B cell (primary cell): ENCODE data around the gene FAM161B. TPM values are rescaled to one million over a fixed set of nuclear protein-coding genes. Genes with fewer than 3 reads are reported as not detected.

ENCODE experiments used
- ATAC-seq: fragments of 200-7000 bp; cut with Tn5 transposase; one replicate; pipeline ENCODE4 v1.10.0; 2021; ENCODE audit warnings: low read depth, mild to moderate bottlenecking, moderate number of reproducible peaks, moderate library complexity
- CTCF ChIA-PET: fragments of 350-600 bp; sonication (Branson Sonifier 250); formaldehyde crosslinking; loops from one replicate; lab custom pipeline; 2021; ENCODE audit warnings: antibody characterized with exemption, inconsistent platforms; lab: Charles Lee
- POLR2A ChIA-PET: fragments of 350-600 bp; sonication (Branson Sonifier 250); formaldehyde crosslinking; loops from one replicate; lab custom pipeline; 2021; ENCODE audit warnings: antibody characterized with exemption; lab: Charles Lee
- DNase-seq: peaks from one replicate; pipeline ENCODE4 v3.0.0; 2013
- H2AFZ ChIP-seq: 2 replicates; pipeline ENCODE4 v1.6.1; 2012; ENCODE audit warnings: mild to moderate bottlenecking, low read depth, low read length; ENCODE audit not compliant: insufficient read depth, poor library complexity, severe bottlenecking
- H3K27ac ChIP-seq, 2 donors: 1 replicate in 1 of 2; 2 replicates in 1 of 2; pipeline ENCODE4 v1.5.1; 2012 to 2013; ENCODE audit warnings: low read length in 2 of 2, mild to moderate bottlenecking in 2 of 2, moderate library complexity in 1 of 2
- H3K27me3 ChIP-seq, 4 experiments: fragments of 200-600 bp in 1 of 4; sonication (generic) in 1 of 4; replicated peaks in 1 of 4; 1 replicate in 2 of 4; 2 replicates in 2 of 4; pipeline versions ENCODE4 v1.6.1 to v1.7.0; 2013 to 2016; ENCODE audit warnings: low read length in 3 of 4, mild to moderate bottlenecking in 2 of 4, mixed read lengths in 1 of 4, moderate library complexity in 1 of 4; ENCODE audit not compliant: insufficient read depth in 4 of 4, control insufficient read depth in 3 of 4; ENCODE audit errors: control extremely low read depth in 1 of 4
- H3K36me3 ChIP-seq, 2 experiments: replicated peaks in 1 of 2; 1 replicate in 1 of 2; 2 replicates in 1 of 2; pipeline versions ENCODE4 v1.6.1 to v1.7.1; 2013; ENCODE audit warnings: low read length in 1 of 2; ENCODE audit not compliant: insufficient read depth in 2 of 2, control insufficient read depth in 1 of 2; ENCODE audit errors: control extremely low read depth in 1 of 2, extremely low read depth in 1 of 2
- H3K4me1 ChIP-seq, 2 donors: fragments of 200-600 bp in 1 of 2; sonication (generic) in 1 of 2; 1 replicate in 1 of 2; 2 replicates in 1 of 2; pipeline versions ENCODE4 v1.5.1 to v1.6.1; 2013 to 2017; ENCODE audit warnings: low read length in 2 of 2; ENCODE audit not compliant: control insufficient read depth in 2 of 2, insufficient read depth in 2 of 2
- H3K4me2 ChIP-seq: replicated peaks from 2 replicates; pipeline ENCODE3; 2012; ENCODE audit warnings: mild to moderate bottlenecking, low read depth, low read length; ENCODE audit not compliant: poor library complexity, severe bottlenecking
- H3K4me3 ChIP-seq, 5 experiments: fragments of 200-600 bp in 1 of 5; sonication (generic) in 1 of 5; 1 replicate in 3 of 5; 2 replicates in 2 of 5; pipeline versions ENCODE4 v1.5.1 to v1.7.0; 2011 to 2016; ENCODE audit warnings: low read length in 4 of 5, mild to moderate bottlenecking in 4 of 5, low read depth in 2 of 5, control low read depth in 1 of 5, moderate library complexity in 1 of 5; ENCODE audit not compliant: insufficient read depth in 1 of 5; ENCODE audit errors: control extremely low read depth in 1 of 5, extremely low read depth in 1 of 5
- H3K79me2 ChIP-seq: fragments of 200-600 bp; sonication (generic); one replicate; pipeline ENCODE4 v1.6.0; 2016; ENCODE audit warnings: low read length; ENCODE audit not compliant: control insufficient read depth, insufficient read depth
- H3K9ac ChIP-seq: fragments of 200-600 bp; sonication (generic); 2 replicates; pipeline ENCODE4 v1.6.1; 2017; ENCODE audit warnings: mild to moderate bottlenecking, low read length, moderate library complexity
- H3K9me3 ChIP-seq, 3 donors: one replicate each; pipeline versions ENCODE4 v1.6.1 to v1.7.1; 2013; ENCODE audit warnings: low read length in 2 of 3; ENCODE audit not compliant: control insufficient read depth in 2 of 3, insufficient read depth in 1 of 3; ENCODE audit errors: control extremely low read depth in 1 of 3
- H4K20me1 ChIP-seq: 2 replicates; pipeline ENCODE4 v1.6.0; 2012; ENCODE audit warnings: mild to moderate bottlenecking, low read length; ENCODE audit not compliant: insufficient read depth, control insufficient read depth, poor library complexity, severe bottlenecking
- H3K27ac Mint-ChIP-seq: one replicate; pipeline ENCODE4 v1.8.0; 2021; ENCODE audit warnings: mixed read lengths
- H3K27me3 Mint-ChIP-seq: one replicate; pipeline ENCODE4 v1.8.0; 2021; ENCODE audit warnings: mixed read lengths
- H3K4me1 Mint-ChIP-seq: one replicate; pipeline ENCODE4 v1.8.0; 2021; ENCODE audit warnings: mixed read lengths
- H3K4me3 Mint-ChIP-seq: one replicate; pipeline ENCODE4 v1.8.0; 2021; ENCODE audit warnings: mixed read lengths
- H3K9me3 Mint-ChIP-seq: one replicate; pipeline ENCODE4 v1.8.0; 2022; ENCODE audit warnings: mixed read lengths; ENCODE audit not compliant: insufficient read depth
- EZH2 ChIP-seq: IDR thresholded peaks from 2 replicates; pipeline ENCODE4 v1.6.1; 2012; ENCODE audit warnings: borderline replicate concordance, low read depth, mild to moderate bottlenecking, moderate library complexity, low read length; ENCODE audit not compliant: insufficient read depth, poor library complexity, severe bottlenecking
- WGBS: methylation state at CpG from one replicate; pipeline ENCODE4 v1.1.5; 2013; ENCODE audit warnings: missing lambda C conversion rate; ENCODE audit not compliant: insufficient coverage; 5-methylcytosine and 5-hydroxymethylcytosine counted together
- intact Hi-C: fragments of 100-400 bp; cut with micrococcal nuclease; formaldehyde crosslinking; loops from one replicate; pipeline ENCODE4 v1.10.0; 2022
- polyA plus RNA-seq: library from polyadenylated mRNA; depleted of rRNA; stranded (reverse); fragments of >200 nt; gene quantifications from 2 replicates; pipeline ENCODE4 v1.2.3, GENCODE V29; 2012
- total RNA-seq, 2 donors: library from RNA; stranded (reverse); fragments of 120-200 nt in 1 of 2; gene quantifications; 1 replicate in 1 of 2; 2 replicates in 1 of 2; pipeline versions ENCODE4 v1.2.3 to v1.2.4, GENCODE V29; 2013 to 2022
- TF ChIP-seq, protein P1 (sequence below): fragments of 200-600 bp; IDR thresholded peaks from one replicate; pipeline ENCODE4 v1.8.0; 2022; ENCODE audit warnings: antibody characterized with exemption, mild to moderate bottlenecking

The FAM161B gene
- total and polyA plus RNA-seq, 2 donors (not counting 1 experiment from before 2014, with no cell fraction given): 1.6 to 5.9 TPM

- Histone ChIP-seq H3K27ac (no peak overlapping the region), H3K36me3 (peaks cover 0 to 9% of the 10 kb centered on the region in 2 experiments), H3K27me3 (no peaks in the 10 kb centered on the region), H2AFZ (no peak overlapping the region), H4K20me1 (no peaks in the 10 kb centered on the region), H3K79me2 (no peaks in the 10 kb centered on the region), H3K9me3 (no peaks in the 10 kb centered on the region), H3K4me1 (no peaks in the 10 kb centered on the region), H3K4me2 (no peak overlapping the region), H3K4me3 (no peak overlapping the region), H3K9ac (no peak overlapping the region)
- no peak for ATAC-seq
- intact Hi-C loops: no loop called here
- no peaks in the 10 kb centered on the region for H3K9me3 Mint-ChIP-seq
- peaks cover 2% of the 10 kb centered on the region for H3K4me1 Mint-ChIP-seq
- no peak for DNase-seq
- 100% methylated on average over 1 of the region's 2 CpGs for WGBS
- no peak overlapping the region for H3K4me3 Mint-ChIP-seq
- no peak overlapping the region for H3K27ac Mint-ChIP-seq
- ChIA-PET CTCF (no interaction called here), POLR2A (no interaction called here)
- no peak for TF ChIP-seq EZH2
- TF ChIP-seq, protein P1, sequence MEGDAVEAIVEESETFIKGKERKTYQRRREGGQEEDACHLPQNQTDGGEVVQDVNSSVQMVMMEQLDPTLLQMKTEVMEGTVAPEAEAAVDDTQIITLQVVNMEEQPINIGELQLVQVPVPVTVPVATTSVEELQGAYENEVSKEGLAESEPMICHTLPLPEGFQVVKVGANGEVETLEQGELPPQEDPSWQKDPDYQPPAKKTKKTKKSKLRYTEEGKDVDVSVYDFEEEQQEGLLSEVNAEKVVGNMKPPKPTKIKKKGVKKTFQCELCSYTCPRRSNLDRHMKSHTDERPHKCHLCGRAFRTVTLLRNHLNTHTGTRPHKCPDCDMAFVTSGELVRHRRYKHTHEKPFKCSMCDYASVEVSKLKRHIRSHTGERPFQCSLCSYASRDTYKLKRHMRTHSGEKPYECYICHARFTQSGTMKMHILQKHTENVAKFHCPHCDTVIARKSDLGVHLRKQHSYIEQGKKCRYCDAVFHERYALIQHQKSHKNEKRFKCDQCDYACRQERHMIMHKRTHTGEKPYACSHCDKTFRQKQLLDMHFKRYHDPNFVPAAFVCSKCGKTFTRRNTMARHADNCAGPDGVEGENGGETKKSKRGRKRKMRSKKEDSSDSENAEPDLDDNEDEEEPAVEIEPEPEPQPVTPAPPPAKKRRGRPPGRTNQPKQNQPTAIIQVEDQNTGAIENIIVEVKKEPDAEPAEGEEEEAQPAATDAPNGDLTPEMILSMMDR: no peak
- no peaks in the 10 kb centered on the region for H3K27me3 Mint-ChIP-seq
Measured at GRCh38 chr14:73998726-73999125, 48.8 kb upstream of the FAM161B start.

DNA sequence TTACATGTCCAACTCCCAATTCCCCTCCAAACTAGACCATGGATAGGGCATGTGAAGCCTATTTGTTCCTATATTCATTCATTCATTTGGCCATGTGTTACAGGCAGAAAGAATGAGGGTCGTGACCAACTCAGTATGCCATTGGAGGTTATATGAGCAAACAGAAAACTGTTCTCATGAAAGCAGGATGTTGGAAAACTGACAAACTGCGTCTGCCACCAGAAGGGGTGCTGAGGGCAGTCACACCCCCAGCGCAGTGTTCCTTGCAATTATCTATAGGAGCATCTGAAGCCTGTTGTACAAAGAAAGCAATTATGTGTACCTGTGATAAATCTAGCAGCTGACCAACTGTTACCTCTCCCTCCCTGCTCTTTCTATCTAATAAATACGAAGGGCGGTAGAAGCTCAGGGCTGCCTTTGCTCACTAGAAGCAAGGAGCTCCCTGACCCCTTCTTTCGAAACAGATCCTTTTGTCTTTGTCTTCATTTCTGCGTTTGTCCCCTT, 48.1 kb upstream of the FAM161B start:
- WGBS: 97% methylated on average over 7 of the region's 7 CpGs
- H2AFZ ChIP-seq: no peak overlapping the region
- H3K79me2 ChIP-seq: no peaks in the 10 kb centered on the region
- H3K9ac ChIP-seq: no peak overlapping the region
- Mint-ChIP-seq H3K9me3 (no peaks in the 10 kb centered on the region), H3K27ac (no peak overlapping the region), H3K27me3 (no peaks in the 10 kb centered on the region), H3K4me3 (no peak overlapping the region), H3K4me1 (peaks cover 2% of the 10 kb centered on the region)
- no peak overlapping the region for H3K4me3 ChIP-seq
- intact Hi-C loops: no loop called here
- no peaks in the 10 kb centered on the region for H3K9me3 ChIP-seq
- no peak overlapping the region for H3K27ac ChIP-seq
- H4K20me1 ChIP-seq: no peaks in the 10 kb centered on the region
- H3K27me3 ChIP-seq: no peaks in the 10 kb centered on the region
- no peak for ATAC-seq
- peaks cover 0 to 9% of the 10 kb centered on the region in 2 experiments for H3K36me3 ChIP-seq
- POLR2A ChIA-PET: no interaction called here
- no peak overlapping the region for H3K4me2 ChIP-seq
- no peaks in the 10 kb centered on the region for H3K4me1 ChIP-seq
- TF ChIP-seq, protein P1: no peak
- no peak for TF ChIP-seq EZH2
- CTCF ChIA-PET: no interaction called here
- DNase-seq: no peak
